ENCODE measurements around the gene AGBL4. TPM values are rescaled to one million over a fixed set of nuclear protein-coding genes. Genes with fewer than 3 reads are reported as not detected.

Gene AGBL4
- polyA plus RNA-seq, 1 donor (not counting 4 experiments of a cell fraction or from before 2014, with no cell fraction given): not detected

- no peak for TF ChIP-seq CTCF (optimal IDR thresholded peaks at IDR 0.05 in 1 of 3, IDR thresholded peaks at IDR 0.05 in 1 of 3, conservative IDR thresholded peaks at IDR 0.05 in 1 of 3; ENCODE audit: extremely low read depth in 1 of 3, insufficient read depth in 2 of 3, low read length in 3 of 3)
- TF ChIP-seq EZH2 (IDR thresholded peaks at IDR 0.05; ENCODE audit: low read length): no peak
- FAIRE-seq: no peak
Observed at GRCh38 chr1:48670234-48671020, 1353.3 kb downstream of the AGBL4 start.

GRCh38 chr1:48668339-48668738, 1355.4 kb downstream of the AGBL4 start:
- no peak overlapping the region for H3K9ac ChIP-seq (ENCODE audit: control insufficient read depth, extremely low read depth, insufficient read depth, low read length)
- H3K27ac ChIP-seq (ENCODE audit: control insufficient read depth, insufficient read depth, low read length): no peak overlapping the region
- no peaks in the 10 kb centered on the region for H3K79me2 ChIP-seq (ENCODE audit: control insufficient read depth, insufficient read depth, low read length)
- dilution Hi-C loops (cut with MboI; ENCODE audit: extremely low pct_ligation_motif_present, low sequenced_read_pairs): no loop called here
- no peaks in the 10 kb centered on the region for H3K9me1 ChIP-seq (ENCODE audit: control insufficient read depth, extremely low read depth, insufficient read depth, low read length)
- no peak overlapping the region for H3K4me2 ChIP-seq (ENCODE audit: control insufficient read depth, extremely low read depth, insufficient read depth, low read depth, low read length)
- TF ChIP-seq CTCF (optimal IDR thresholded peaks at IDR 0.05 in 1 of 3, IDR thresholded peaks at IDR 0.05 in 1 of 3, conservative IDR thresholded peaks at IDR 0.05 in 1 of 3; ENCODE audit: extremely low read depth in 1 of 3, insufficient read depth in 2 of 3, low read length in 3 of 3) (no peak), EZH2 (IDR thresholded peaks at IDR 0.05; ENCODE audit: low read length) (no peak)
- no peaks in the 10 kb centered on the region for H3K4me1 ChIP-seq (ENCODE audit: control insufficient read depth, extremely low read depth, insufficient read depth, low read length)
- DNase-seq (ENCODE audit: low read depth, low spot score) (no peak), FAIRE-seq (no peak)
- no peak overlapping the region for H3K4me3 ChIP-seq (ENCODE audit: control insufficient read depth in 2 of 3, extremely low read depth in 1 of 3, insufficient read depth in 2 of 3, low read depth in 1 of 3, low read length in 3 of 3)
- no peaks in the 10 kb centered on the region for H3K27me3 ChIP-seq (ENCODE audit: control insufficient read depth, extremely low read depth, insufficient read depth, low read length)
- H2AFZ ChIP-seq (ENCODE audit: control insufficient read depth, low read length): no peak overlapping the region
- H3K36me3 ChIP-seq (ENCODE audit: control insufficient read depth in 2 of 2, extremely low read depth in 1 of 2, insufficient read depth in 2 of 2, low read length in 2 of 2): no peaks in the 10 kb centered on the region
- no peaks in the 10 kb centered on the region for H4K20me1 ChIP-seq (ENCODE audit: control insufficient read depth, extremely low read depth, insufficient read depth, low read length)
- no peaks in the 10 kb centered on the region for H3K9me3 ChIP-seq (ENCODE audit: control insufficient read depth, low read depth, low read length)

More at GRCh38 chr1:48670234-48671020, 1353.3 kb downstream of the AGBL4 start:
- H3K4me2 ChIP-seq (ENCODE audit: control insufficient read depth, extremely low read depth, insufficient read depth, low read depth, low read length): no peak overlapping the region
- peaks cover 8% of the 10 kb centered on the region for H3K4me1 ChIP-seq (ENCODE audit: control insufficient read depth, extremely low read depth, insufficient read depth, low read length)
- no peaks in the 10 kb centered on the region for H4K20me1 ChIP-seq (ENCODE audit: control insufficient read depth, extremely low read depth, insufficient read depth, low read length)
- no peak overlapping the region for H2AFZ ChIP-seq (ENCODE audit: control insufficient read depth, low read length)
- H3K27ac ChIP-seq (ENCODE audit: control insufficient read depth, insufficient read depth, low read length): no peak overlapping the region
- no peak overlapping the region for H3K4me3 ChIP-seq (ENCODE audit: control insufficient read depth in 2 of 3, extremely low read depth in 1 of 3, insufficient read depth in 2 of 3, low read depth in 1 of 3, low read length in 3 of 3)
- no peaks in the 10 kb centered on the region for H3K9me1 ChIP-seq (ENCODE audit: control insufficient read depth, extremely low read depth, insufficient read depth, low read length)
- dilution Hi-C loops (cut with MboI; ENCODE audit: extremely low pct_ligation_motif_present, low sequenced_read_pairs): no loop called here
- no peak for DNase-seq (ENCODE audit: low read depth, low spot score)
- H3K9me3 ChIP-seq (ENCODE audit: control insufficient read depth, low read depth, low read length): no peaks in the 10 kb centered on the region
- H3K36me3 ChIP-seq (ENCODE audit: control insufficient read depth in 2 of 2, extremely low read depth in 1 of 2, insufficient read depth in 2 of 2, low read length in 2 of 2): no peaks in the 10 kb centered on the region
- no peak overlapping the region for H3K9ac ChIP-seq (ENCODE audit: control insufficient read depth, extremely low read depth, insufficient read depth, low read length)
- no peaks in the 10 kb centered on the region for H3K79me2 ChIP-seq (ENCODE audit: control insufficient read depth, insufficient read depth, low read length)
- peaks cover 2% of the 10 kb centered on the region for H3K27me3 ChIP-seq (ENCODE audit: control insufficient read depth, extremely low read depth, insufficient read depth, low read length)

All from keratinocyte (primary cell).